H9 (cell line): ENCODE measurements around the gene HLA-G. TPM values are rescaled to one million over a fixed set of nuclear protein-coding genes. Genes with fewer than 3 reads are reported as not detected.

Source experiments
- DNase-seq: peaks from one replicate; pipeline ENCODE4 v3.0.0-alpha.2; 2017
- H2AFZ ChIP-seq: one replicate; pipeline ENCODE4 v1.6.1; 2013; ENCODE audit warnings: mild to moderate bottlenecking, low read length, control low read depth, moderate library complexity
- H2AK5ac ChIP-seq: 2 replicates; pipeline ENCODE4 v1.6.1; 2013; ENCODE audit warnings: low read length, control low read depth, mixed read lengths; ENCODE audit not compliant: insufficient read length
- H2BK120ac ChIP-seq: one replicate; pipeline ENCODE4 v1.6.1; 2013; ENCODE audit warnings: low read depth, mild to moderate bottlenecking, low read length, control low read depth, inconsistent platforms; ENCODE audit not compliant: poor library complexity, severe bottlenecking
- H2BK12ac ChIP-seq: 2 replicates; pipeline ENCODE4 v1.6.1; 2013; ENCODE audit warnings: low read length, control low read depth, mixed read lengths, low read depth; ENCODE audit not compliant: insufficient read length
- H2BK15ac ChIP-seq: 2 replicates; pipeline ENCODE4 v1.6.1; 2013; ENCODE audit warnings: low read depth, low read length, control low read depth
- H2BK20ac ChIP-seq: one replicate; pipeline ENCODE4 v1.6.1; 2013; ENCODE audit warnings: low read depth, mild to moderate bottlenecking, low read length, control low read depth, inconsistent platforms; ENCODE audit not compliant: poor library complexity, severe bottlenecking
- H2BK5ac ChIP-seq: 2 replicates; pipeline ENCODE4 v1.6.1; 2013; ENCODE audit warnings: low read length, control low read depth, mixed read lengths; ENCODE audit not compliant: insufficient read length
- H3K14ac ChIP-seq: 2 replicates; pipeline ENCODE4 v1.6.1; 2013; ENCODE audit warnings: low read length, control low read depth; ENCODE audit not compliant: insufficient read depth
- H3K18ac ChIP-seq: 2 replicates; pipeline ENCODE4 v1.6.1; 2013; ENCODE audit warnings: low read depth, mild to moderate bottlenecking, mixed read lengths, low read length, control low read depth; ENCODE audit not compliant: insufficient read length
- H3K23ac ChIP-seq: 2 replicates; pipeline ENCODE4 v1.6.1; 2013; ENCODE audit warnings: low read length, control low read depth, mixed read lengths, low read depth; ENCODE audit not compliant: insufficient read length
- H3K23me2 ChIP-seq: 2 replicates; pipeline ENCODE4 v1.6.1; 2013; ENCODE audit warnings: low read depth, mild to moderate bottlenecking, mixed read lengths, low read length, control low read depth; ENCODE audit not compliant: insufficient read length, poor library complexity, severe bottlenecking
- H3K27ac ChIP-seq: 2 replicates; pipeline ENCODE4 v1.5.1; 2013; ENCODE audit warnings: low read length, control low read depth, mixed read lengths, low read depth; ENCODE audit not compliant: insufficient read length
- H3K27me3 ChIP-seq: 2 replicates; pipeline ENCODE4 v1.6.1; 2013; ENCODE audit warnings: low read length, control low read depth, inconsistent platforms; ENCODE audit not compliant: insufficient read depth
- H3K4ac ChIP-seq: 2 replicates; pipeline ENCODE4 v1.6.1; 2013; ENCODE audit warnings: low read depth, mild to moderate bottlenecking, control low read depth, inconsistent platforms, low read length, moderate library complexity
- H3K4me1 ChIP-seq: 2 replicates; pipeline ENCODE4 v1.6.1; 2013; ENCODE audit warnings: low read length, control low read depth, inconsistent platforms; ENCODE audit not compliant: insufficient read depth
- H3K4me2 ChIP-seq: 2 replicates; pipeline ENCODE4 v1.6.1; 2013; ENCODE audit warnings: low read length, control low read depth, mixed read lengths; ENCODE audit not compliant: insufficient read length, insufficient read depth
- H3K56ac ChIP-seq: 2 replicates; pipeline ENCODE4 v1.6.1; 2013; ENCODE audit warnings: low read depth, mild to moderate bottlenecking, mixed read lengths, low read length, control low read depth; ENCODE audit not compliant: insufficient read length
- H3K79me1 ChIP-seq: 2 replicates; pipeline ENCODE4 v1.6.1; 2013; ENCODE audit warnings: low read depth, mild to moderate bottlenecking, moderate library complexity, low read length, control low read depth, inconsistent platforms; ENCODE audit not compliant: insufficient read depth, poor library complexity, severe bottlenecking
- H3K79me2 ChIP-seq: 2 replicates; pipeline ENCODE4 v1.6.1; 2013; ENCODE audit warnings: low read length, control low read depth, inconsistent platforms; ENCODE audit not compliant: insufficient read depth
- H3K9ac ChIP-seq: 2 replicates; pipeline ENCODE4 v1.6.1; 2013; ENCODE audit warnings: low read length, control low read depth, mixed read lengths; ENCODE audit not compliant: insufficient read length; ENCODE audit errors: extremely low read depth
- H3K9me3 ChIP-seq: one replicate; pipeline ENCODE4 v1.6.1; 2013; ENCODE audit warnings: low read depth, low read length, inconsistent platforms; ENCODE audit not compliant: control insufficient read depth
- H3T11ph ChIP-seq: one replicate; pipeline ENCODE4 v1.6.1; 2013; ENCODE audit warnings: mild to moderate bottlenecking, low read length, control low read depth, inconsistent platforms
- H4K20me1 ChIP-seq: one replicate; pipeline ENCODE4 v1.6.1; 2013; ENCODE audit not compliant: control insufficient read depth, insufficient read length, insufficient read depth
- H4K5ac ChIP-seq: 2 replicates; pipeline ENCODE4 v1.6.1; 2013; ENCODE audit warnings: low read depth, mild to moderate bottlenecking, mixed read lengths, low read length, control low read depth; ENCODE audit not compliant: insufficient read length
- H4K8ac ChIP-seq: replicated peaks from 2 replicates; pipeline ENCODE4 v1.6.1; 2013; ENCODE audit warnings: low read length, control low read depth, mixed read lengths, low read depth; ENCODE audit not compliant: insufficient read length
- H4K91ac ChIP-seq: 2 replicates; pipeline ENCODE4 v1.6.1; 2013; ENCODE audit warnings: low read depth, mild to moderate bottlenecking, moderate library complexity, mixed read lengths, low read length, control low read depth; ENCODE audit not compliant: insufficient read length
- H3K27ac Mint-ChIP-seq, 3 experiments: 2 replicates in 2 of 3; 3 replicates in 1 of 3; pipeline ENCODE4 v1.8.0; 2020 to 2021; ENCODE audit warnings: mixed read lengths in 3 of 3, mild to moderate bottlenecking in 1 of 3, moderate library complexity in 1 of 3
- H3K27me3 Mint-ChIP-seq: 2 replicates; pipeline ENCODE4 v1.8.0; 2021; ENCODE audit warnings: low read depth, mild to moderate bottlenecking, moderate library complexity, mixed read lengths
- H3K36me3 Mint-ChIP-seq, 3 experiments: 2 replicates in 2 of 3; 3 replicates in 1 of 3; pipeline ENCODE4 v1.8.0; 2020 to 2021; ENCODE audit warnings: low read depth in 3 of 3, mixed read lengths in 3 of 3; ENCODE audit not compliant: insufficient read depth in 1 of 3
- H3K4me1 Mint-ChIP-seq, 2 experiments: 2 replicates each; pipeline ENCODE4 v1.8.0; 2020; ENCODE audit warnings: mixed read lengths in 2 of 2
- H3K4me3 Mint-ChIP-seq, 2 experiments: 2 replicates in 1 of 2; 3 replicates in 1 of 2; pipeline ENCODE4 v1.8.0; 2020 to 2021; ENCODE audit warnings: mild to moderate bottlenecking in 2 of 2, mixed read lengths in 2 of 2, moderate library complexity in 1 of 2
- H3K9me3 Mint-ChIP-seq, 2 experiments: 2 replicates in 1 of 2; 3 replicates in 1 of 2; pipeline ENCODE4 v1.8.0; 2020; ENCODE audit warnings: mild to moderate bottlenecking in 2 of 2, mixed read lengths in 2 of 2, moderate library complexity in 1 of 2
- CTCF ChIP-seq: fragments of 200-600 bp; sonication (generic); conservative IDR thresholded peaks from 3 replicates; pipeline ENCODE4 v1.8.0; 2021; ENCODE audit warnings: antibody characterized with exemption, mild to moderate bottlenecking
- WGBS: extraction: QIAGEN DNeasy Blood & Tissue Kit; methylation state at CpG from one replicate; pipeline ENCODE4 v1.1.7; 2013; ENCODE audit warnings: missing lambda C conversion rate, low lambda C conversion rate, mixed read lengths; ENCODE audit not compliant: insufficient read length; ENCODE audit errors: extremely low coverage; 5-methylcytosine and 5-hydroxymethylcytosine counted together
- total RNA-seq: library from RNA; stranded (reverse); gene quantifications from 2 replicates; pipeline ENCODE4 v1.2.1, GENCODE V29; 2021

Gene HLA-G
- total RNA-seq, 1 experiment from 2014 or later: 2.7 TPM

- Histone ChIP-seq H3K23ac (no peak overlapping the region), H3K4me2 (no peak overlapping the region), H2BK5ac (no peak overlapping the region), H3T11ph (no peak overlapping the region), H2BK20ac (no peak overlapping the region), H3K27me3 (no peaks in the 10 kb centered on the region), H4K20me1 (no peaks in the 10 kb centered on the region), H3K79me2 (no peaks in the 10 kb centered on the region), H3K9ac (no peak overlapping the region), H3K14ac (no peak overlapping the region), H3K56ac (no peak overlapping the region), H2BK120ac (no peak overlapping the region), H4K8ac (no peak overlapping the region), H3K23me2 (no peaks in the 10 kb centered on the region), H3K4ac (no peak overlapping the region), H3K27ac (no peak overlapping the region), H2BK12ac (no peak overlapping the region), H3K9me3 (no peaks in the 10 kb centered on the region), H3K79me1 (no peaks in the 10 kb centered on the region), H3K18ac (no peak overlapping the region), H4K91ac (no peak overlapping the region), H3K4me1 (no peaks in the 10 kb centered on the region), H2BK15ac (no peak overlapping the region), H2AFZ (no peak overlapping the region), H2AK5ac (no peak overlapping the region), H4K5ac (no peak overlapping the region)
- peaks cover 11 to 25% of the 10 kb centered on the region in 2 experiments for H3K9me3 Mint-ChIP-seq
- no peaks in the 10 kb centered on the region for H3K4me1 Mint-ChIP-seq
- no peak for DNase-seq
- H3K27ac Mint-ChIP-seq: no peak overlapping the region
- no peak for TF ChIP-seq CTCF
- H3K4me3 Mint-ChIP-seq: no peak overlapping the region
- no CpG with 5 or more reads among the region's 2 CpGs for WGBS
- peaks cover 44% of the 10 kb centered on the region for H3K27me3 Mint-ChIP-seq
- H3K36me3 Mint-ChIP-seq: peaks cover 0 to 2% (median 0%) of the 10 kb centered on the region in 3 experiments; a peak in 3 of 7 replicates
Observed at GRCh38 chr6:29870104-29870503, 42.5 kb downstream of the HLA-G start.
